Dermis blood vessel endothelial cell (primary cell): ENCODE results near the gene MSLN. TPM values are rescaled to one million over a fixed set of nuclear protein-coding genes. Genes with fewer than 3 reads are reported as not detected.

Source experiments
- DNase-seq: peaks from one replicate; pipeline ENCODE4 v3.0.0; 2010
- total RNA-seq: library from RNA; depleted of rRNA; stranded (reverse); fragments of >200 nt; gene quantifications from 2 replicates; pipeline ENCODE4 v1.2.3, GENCODE V29; 2014

Gene MSLN
- 0.09 TPM in 1 of 2 replicates, not detected in the other for total RNA-seq

DNA sequence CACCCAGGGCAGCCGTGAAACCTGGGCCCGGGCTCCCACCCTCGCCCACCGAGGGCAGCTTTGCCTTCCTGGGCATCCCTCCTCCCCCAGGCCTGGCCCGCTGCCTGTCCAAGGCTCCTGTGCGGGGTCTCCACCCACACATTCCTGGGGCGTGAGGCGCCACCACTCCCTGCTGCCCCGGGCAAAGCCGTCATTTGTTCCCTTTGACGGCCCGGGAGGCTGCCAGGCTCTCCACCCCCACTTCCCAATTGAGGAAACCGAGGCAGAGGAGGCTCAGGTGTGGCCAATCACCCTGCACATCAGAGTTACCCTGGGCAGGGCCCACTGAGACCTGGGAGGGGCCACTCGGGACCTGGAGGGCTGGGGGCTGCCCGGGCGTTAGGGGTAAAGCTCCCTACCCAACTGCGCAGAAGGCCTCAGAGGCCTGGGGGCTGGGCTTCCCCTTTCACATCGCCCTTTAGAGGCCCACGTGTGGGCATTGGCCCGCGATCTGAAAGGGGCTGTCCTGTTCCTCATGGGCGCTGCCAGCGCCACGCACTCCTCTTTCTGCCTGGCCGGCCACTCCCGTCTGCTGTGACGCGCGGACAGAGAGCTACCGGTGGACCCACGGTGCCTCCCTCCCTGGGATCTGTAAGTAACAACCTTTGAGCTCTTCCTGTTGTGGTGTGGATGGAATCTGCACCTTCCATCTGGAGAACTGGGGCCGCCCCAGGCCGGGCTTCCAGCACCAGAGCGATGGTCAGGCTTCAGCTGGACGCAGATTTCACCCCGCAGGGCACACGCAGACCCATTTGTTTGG, at the start of gene MSLN:
Gene MSLN, plus strand, starts transcription at position 190 of the 799 bp plus-strand sequence. CDS start 1,947 bp downstream, outside the sequence.
- DNase-seq = no peak

DNA sequence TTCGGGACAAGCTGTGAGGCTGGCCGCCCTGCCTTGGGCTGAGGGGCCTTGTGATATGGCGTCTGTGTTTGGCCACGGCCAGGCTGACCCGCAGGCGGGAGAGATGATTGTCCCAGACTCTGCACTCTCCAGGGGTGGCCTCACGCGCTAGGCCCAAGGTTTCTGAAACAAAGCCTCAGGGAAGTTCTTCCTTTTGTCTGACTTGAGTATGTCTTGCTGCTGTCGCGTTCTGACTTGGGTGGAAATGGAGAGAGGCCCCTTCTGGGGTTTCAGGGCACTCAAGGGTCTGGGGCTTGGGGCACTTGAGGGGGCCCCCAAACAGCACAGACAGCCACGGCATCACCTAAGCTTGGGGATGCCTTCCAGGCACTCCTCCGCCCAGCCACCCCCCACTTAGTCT, 49.5 kb upstream of the MSLN start:
- no peak for DNase-seq

DNA sequence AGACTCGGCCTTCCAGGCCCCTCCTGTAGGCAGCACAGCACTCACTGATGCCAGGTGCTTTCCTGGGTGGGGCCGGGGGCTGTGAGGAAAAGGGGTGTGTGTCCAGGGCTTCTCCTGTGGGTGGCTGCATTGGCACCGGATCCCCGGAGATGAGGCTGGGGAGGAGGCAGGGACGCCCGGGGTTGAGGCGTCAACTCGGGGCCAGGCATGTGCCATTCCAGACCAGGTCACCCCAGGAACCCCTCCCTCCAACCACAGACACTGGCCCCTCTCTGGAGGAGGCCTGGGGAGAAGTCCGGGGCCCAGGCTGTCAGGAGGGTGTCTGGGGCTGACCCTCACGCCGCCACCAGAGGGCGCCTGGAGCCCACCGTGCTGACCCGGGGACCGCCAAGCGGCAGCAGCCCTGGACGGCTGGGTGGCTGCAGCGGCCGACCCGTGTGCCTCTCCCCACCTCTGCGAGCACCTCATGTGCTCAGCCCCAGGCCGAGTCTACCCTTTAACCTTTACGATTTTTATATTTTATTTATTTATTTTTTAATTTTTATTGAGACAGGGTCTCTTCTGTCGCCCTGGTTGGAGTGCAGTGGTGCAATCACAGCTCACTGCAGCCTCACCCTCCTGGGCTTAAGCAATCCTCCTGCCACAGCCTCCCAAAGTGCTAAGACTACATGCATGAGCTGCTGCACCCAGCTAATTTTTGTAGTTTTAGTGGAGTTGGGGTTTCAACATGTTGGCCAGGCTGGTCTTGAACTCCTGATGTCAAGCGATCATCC, 48.8 kb upstream of the MSLN start:
- peak; percentile 83 for DNase-seq

DNA sequence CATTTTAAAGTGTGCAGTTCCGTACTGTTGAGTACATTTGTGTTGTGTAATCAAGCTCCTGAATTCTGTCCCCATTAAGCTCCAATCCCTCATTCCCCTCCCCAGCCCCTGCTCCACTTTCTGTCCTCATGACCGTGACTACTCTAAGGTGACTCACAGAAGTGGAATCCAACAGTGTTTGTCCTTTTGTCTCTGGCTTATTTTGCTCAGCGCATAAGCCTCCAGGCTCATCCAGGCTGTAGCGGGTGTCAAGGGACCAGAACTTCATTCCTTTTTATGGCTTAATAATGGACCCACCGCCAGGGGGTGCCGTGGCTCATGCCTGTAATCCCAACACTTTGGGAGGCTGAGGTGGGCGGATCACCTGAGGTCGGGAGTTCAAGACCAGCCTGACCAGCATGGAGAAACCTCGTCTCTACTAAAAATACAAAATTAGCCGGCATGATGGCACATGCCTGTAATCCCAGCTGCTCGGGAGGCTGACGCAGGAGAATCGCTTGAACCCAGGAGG, 47.7 kb upstream of the MSLN start:
- DNase-seq = peak; percentile 72

DNA sequence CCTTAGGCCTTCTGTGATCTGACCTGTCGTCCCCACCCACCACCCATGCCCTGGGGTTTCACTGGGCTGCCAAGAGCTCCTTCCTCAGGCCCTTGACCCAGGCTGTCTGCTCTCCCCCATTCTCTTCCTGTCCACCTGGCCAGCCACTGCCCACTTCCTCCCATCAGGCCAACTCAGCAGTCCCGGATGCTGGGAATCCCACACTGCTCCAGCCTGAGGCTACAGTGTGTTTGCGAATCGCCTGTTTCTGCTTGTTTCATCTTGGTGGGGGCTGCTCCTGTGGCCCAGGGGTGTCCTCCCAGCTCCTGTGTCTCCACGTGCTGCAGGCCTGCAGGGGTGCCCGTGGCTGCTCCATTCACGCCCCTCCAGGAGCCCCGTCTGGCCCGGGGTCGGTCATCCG, 46.5 kb upstream of the MSLN start:
- DNase-seq = no peak

GRCh38 chr16:714558-715476, 45.7 kb upstream of the MSLN start, which contains the start of gene METRN:
Gene METRN (plus strand): TSS chr16:715118. CDS start chr16:715290, 172 bp downstream.
- peak; percentile 89 for DNase-seq

- DNase-seq = peak; percentile 37
These were observed 44.9 kb upstream of the MSLN start for GRCh38 chr16:715477-716199.

GRCh38 chr16:716200-716568, 44.4 kb upstream of the MSLN start:
- no peak for DNase-seq

GRCh38 chr16:716768-717325, 43.7 kb upstream of the MSLN start:
- no peak for DNase-seq

GRCh38 chr16:717450-718245, 42.9 kb upstream of the MSLN start:
- DNase-seq = no peak

- DNase-seq = no peak
These were observed 42.1 kb upstream of the MSLN start for GRCh38 chr16:718389-718788.

DNA sequence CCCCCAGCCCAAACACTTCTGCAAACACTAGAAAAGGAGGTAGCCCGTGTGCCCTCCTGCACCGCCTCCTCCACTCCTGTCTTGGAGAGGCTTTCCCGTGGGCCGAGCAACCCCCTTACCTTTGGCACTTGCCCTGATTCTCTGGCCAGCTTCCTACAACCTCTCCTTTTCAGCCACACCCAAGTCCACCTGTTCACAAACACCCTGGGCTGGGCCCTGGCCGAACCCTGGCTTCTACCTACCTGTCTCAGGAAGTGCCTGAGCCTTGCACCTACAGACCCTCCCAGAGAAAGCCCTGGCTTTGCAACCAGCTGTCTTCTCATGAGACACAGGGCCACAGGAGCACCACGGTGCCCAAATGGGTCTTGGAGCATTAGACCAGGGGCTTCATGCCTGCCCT, 41.6 kb upstream of the MSLN start:
- no peak for DNase-seq

DNA sequence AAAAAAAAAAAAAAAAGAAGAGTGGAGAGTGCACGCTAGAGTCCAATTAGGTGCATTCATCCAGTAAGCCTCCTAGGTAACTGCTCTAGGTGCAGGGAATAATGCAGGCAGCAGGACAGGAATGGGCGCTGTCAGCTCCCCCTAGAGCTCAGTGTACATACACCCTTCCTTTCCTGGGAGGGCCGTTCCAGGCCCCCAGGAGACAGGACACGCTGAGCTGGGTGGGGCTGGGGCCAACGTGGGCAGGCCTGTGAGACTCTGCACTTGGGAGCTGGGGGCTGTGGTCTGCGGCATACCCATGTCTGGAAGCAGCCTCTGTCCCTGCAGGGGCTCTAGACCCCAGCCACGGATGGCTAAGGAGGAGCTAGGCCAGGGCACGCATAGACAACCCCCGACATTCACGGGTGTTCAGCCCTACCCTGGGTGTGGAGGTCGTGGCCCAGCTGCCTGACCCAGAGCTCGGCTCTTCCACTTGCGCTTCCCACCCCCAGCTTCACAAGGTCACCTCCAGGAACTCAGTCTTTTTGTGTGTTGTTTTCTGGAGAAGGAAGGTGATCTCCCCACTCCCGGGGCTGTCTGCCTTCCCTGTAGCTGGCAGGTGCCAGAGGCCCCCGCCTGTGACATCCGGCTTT, 40.6 kb upstream of the MSLN start:
- no peak for DNase-seq

- peak; percentile 46 for DNase-seq
These were observed 40.0 kb upstream of the MSLN start for GRCh38 chr16:720447-720989.

DNA sequence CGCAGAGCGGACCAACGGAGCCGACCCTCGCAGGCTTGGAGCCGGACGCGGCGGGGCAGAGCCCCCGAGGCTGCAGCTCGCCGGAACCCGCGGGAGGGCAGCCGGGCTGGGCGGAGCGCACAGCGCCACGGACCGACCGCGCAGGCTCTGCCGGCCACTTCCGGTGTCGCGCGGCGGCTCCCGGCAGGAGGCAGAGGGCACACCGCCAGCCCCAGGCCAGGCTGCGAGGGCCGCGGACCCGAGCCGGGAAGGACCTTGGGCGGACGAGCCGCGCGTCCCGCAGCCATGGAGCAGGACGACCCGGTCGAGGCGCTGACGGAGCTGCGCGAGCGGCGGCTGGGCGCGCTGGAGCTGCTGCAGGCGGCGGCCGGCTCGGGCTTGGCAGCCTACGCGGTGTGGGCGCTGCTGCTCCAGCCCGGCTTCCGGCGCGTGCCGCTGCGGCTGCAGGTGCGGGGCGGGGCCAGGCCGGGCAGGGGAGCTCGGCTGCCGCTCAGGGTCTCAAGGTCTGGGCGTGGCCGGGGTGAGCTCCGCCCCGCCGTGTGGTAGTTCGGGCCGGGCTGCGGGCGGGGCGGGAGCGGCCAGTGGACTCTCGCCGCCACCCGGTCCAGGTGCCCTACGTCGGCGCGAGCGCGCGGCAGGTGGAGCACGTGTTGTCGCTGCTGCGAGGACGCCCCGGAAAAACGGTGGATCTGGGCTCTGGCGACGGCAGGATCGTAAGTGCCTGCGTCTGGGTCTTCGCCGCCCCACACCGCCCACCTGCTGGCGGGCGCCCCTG, 39.4 kb upstream of the MSLN start, which contains the start of gene ANTKMT:
Gene ANTKMT, plus strand, starts transcription at position 157 of the 775 bp plus-strand sequence. Its CDS starts 129 bp downstream, at position 286.
- peak; percentile 71 for DNase-seq

DNA sequence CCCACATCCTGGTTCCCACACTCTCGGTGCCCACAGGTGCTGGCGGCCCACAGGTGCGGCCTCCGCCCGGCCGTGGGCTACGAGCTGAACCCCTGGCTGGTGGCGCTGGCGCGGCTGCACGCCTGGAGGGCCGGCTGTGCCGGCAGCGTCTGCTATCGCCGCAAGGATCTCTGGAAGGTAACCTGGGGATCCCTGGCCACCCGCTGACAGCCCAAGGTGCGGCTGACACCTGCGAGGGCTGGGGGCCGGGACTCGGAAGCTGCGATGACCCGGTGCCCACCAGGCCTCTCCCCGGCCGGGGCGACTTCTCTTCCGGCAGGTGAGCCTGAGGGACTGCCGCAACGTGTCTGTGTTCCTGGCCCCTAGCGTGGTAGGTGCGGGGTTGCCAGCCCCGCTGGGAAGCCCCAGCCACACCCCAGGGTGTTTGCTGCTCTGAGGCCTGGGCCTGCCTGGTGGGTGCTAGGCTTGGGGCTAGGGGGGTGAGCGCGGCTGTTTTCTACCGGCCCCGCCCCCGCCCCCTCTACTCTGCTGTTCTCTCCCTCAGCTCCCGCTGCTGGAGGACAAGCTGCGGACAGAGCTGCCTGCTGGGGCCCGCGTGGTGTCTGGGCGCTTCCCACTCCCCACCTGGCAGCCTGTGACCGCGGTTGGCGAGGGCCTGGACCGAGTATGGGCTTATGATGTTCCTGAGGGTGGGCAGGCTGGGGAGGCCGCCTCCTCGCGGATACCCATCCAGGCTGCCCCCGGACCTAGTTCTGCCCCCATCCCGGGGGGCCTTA, 38.6 kb upstream of the MSLN start:
- DNase-seq = no peak

DNA sequence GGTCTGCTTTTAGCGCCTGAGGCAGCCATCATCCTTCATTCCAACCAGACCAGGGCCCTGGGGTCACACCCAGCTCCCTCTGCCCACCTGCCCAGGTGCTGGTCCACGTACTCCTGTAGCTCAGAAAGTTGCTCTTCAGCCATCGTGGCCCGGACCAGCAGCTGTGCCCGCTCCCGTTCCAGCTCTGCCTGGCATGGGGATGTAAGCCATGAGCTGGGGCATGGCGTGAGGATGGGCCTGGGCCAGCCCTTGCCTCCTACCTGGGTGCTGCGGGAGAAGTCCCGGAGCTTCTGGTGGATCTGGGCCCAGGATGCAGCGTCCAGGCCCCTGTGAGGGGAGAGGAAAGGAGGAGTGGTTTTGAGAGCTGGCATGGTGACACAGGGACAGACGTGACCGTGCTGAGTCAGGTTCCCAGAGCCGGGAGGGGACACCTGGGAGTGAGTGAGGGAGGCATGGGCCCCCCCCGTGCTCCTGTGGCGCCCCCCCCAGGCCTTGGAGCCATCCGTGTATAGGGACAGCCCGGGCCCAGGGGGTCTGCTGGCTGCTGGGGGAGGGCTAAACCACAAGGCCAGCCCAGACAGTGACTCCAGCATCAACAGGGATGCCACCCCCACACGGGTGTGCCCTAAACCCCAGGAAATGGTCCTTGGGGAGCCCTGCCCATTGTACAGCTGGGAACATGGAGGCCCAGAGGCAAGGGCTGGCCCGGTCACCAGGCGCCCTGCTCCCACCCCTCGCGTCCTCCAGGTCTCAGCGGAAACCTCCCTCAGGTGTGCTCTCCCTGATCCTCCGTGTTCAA, 37.5 kb upstream of the MSLN start:
- no peak for DNase-seq
